Colonic mucosa (tissue), 4 donors: ENCODE data around the gene PPP3CA. TPM values are rescaled to one million over a fixed set of nuclear protein-coding genes. Genes with fewer than 3 reads are reported as not detected.

Source experiments
- DNase-seq: peaks from one replicate; pipeline ENCODE4 v3.0.0-alpha.2; 2020
- H3K27ac ChIP-seq: fragments of 200-600 bp; one replicate; pipeline ENCODE4 v1.8.0; 2021
- H3K27me3 ChIP-seq: fragments of 200-600 bp; one replicate; pipeline ENCODE4 v1.8.0; 2021
- H3K36me3 ChIP-seq: fragments of 200-600 bp; one replicate; pipeline ENCODE4 v1.8.0; 2021
- H3K4me1 ChIP-seq: fragments of 200-600 bp; one replicate; pipeline ENCODE4 v1.8.0; 2021; ENCODE audit warnings: mild to moderate bottlenecking
- H3K4me3 ChIP-seq: fragments of 200-600 bp; one replicate; pipeline ENCODE4 v1.8.0; 2021
- H3K9ac ChIP-seq, 2 donors: one replicate each; pipeline ENCODE4 v1.7.0; 2013; ENCODE audit warnings: control low read depth in 2 of 2, low read depth in 2 of 2, low read length in 2 of 2
- H3K9me3 ChIP-seq: fragments of 200-600 bp; one replicate; pipeline ENCODE4 v1.8.0; 2021
- CTCF ChIP-seq: fragments of 200-600 bp; IDR thresholded peaks from one replicate; pipeline ENCODE4 v1.8.0; 2022; ENCODE audit warnings: antibody characterized with exemption, mild to moderate bottlenecking
- intact Hi-C: fragments of 100-400 bp; cut with DNase I; formaldehyde crosslinking; loops from one replicate; pipeline ENCODE4 v1.14.1; 2022
- total RNA-seq, 2 donors: library from RNA; stranded (reverse); fragmentation: NEBNext Ultra II Directional in 1 of 2; extraction: Animal tissue kit (Norgen Biotek cat#: 25700) in 1 of 2; gene quantifications; one replicate each; pipeline ENCODE4 v1.2.1, GENCODE V29; 2021
- donor health status: healthy.
- donor health status: DM: no; HTN: no; CAD: no.
- donor health status: DM: no; HTN: no; CAD: no.

PPP3CA gene
- total RNA-seq, 2 donors from 2014 or later = 34.5 to 43.9 TPM

DNA sequence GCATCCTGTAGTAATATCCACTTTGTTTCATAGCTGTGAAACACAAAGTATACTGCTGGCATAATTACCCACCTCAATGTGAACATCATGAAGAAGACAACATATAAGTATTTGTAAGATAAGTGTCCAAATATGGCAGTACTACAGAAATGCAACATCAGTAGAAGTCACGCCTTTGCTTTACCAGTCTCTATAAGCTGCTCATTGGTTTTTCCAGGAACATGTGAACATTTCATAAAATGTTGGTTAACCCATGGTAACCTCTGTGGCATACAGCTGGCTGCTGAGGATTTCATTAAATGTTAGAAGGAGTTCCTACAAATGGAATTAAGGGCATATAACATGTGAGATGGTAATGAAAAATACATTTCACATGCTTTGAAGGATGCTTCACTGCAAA, 77.6 kb downstream of the PPP3CA start:
- no peak overlapping the region for H3K9ac ChIP-seq
- intact Hi-C loops = loop anchor here (2.0 kb wide), 1 partner anchor 75 kb away; no protein-coding TSS in a partner anchor
- H3K4me3 ChIP-seq = no peak overlapping the region
- DNase-seq = no peak
- TF ChIP-seq CTCF = no peak
- H3K27me3 ChIP-seq = no peaks in the 10 kb centered on the region
- H3K4me1 ChIP-seq = no peaks in the 10 kb centered on the region
- H3K36me3 ChIP-seq = no peaks in the 10 kb centered on the region
- no peak overlapping the region for H3K27ac ChIP-seq
- H3K9me3 ChIP-seq = no peaks in the 10 kb centered on the region

GRCh38 chr4:101265816-101266172, 81.5 kb downstream of the PPP3CA start:
- H3K9ac ChIP-seq = no peak overlapping the region
- no peaks in the 10 kb centered on the region for H3K9me3 ChIP-seq
- no peaks in the 10 kb centered on the region for H3K4me1 ChIP-seq
- intact Hi-C loops = no loop called here
- H3K36me3 ChIP-seq = no peaks in the 10 kb centered on the region
- H3K27ac ChIP-seq = no peak overlapping the region
- H3K4me3 ChIP-seq = no peak overlapping the region
- H3K27me3 ChIP-seq = no peaks in the 10 kb centered on the region
- no peak for TF ChIP-seq CTCF
- DNase-seq = no peak

GRCh38 chr4:101264993-101265815, 82.1 kb downstream of the PPP3CA start:
- H3K9me3 ChIP-seq = no peaks in the 10 kb centered on the region
- no peaks in the 10 kb centered on the region for H3K36me3 ChIP-seq
- no peaks in the 10 kb centered on the region for H3K27me3 ChIP-seq
- H3K27ac ChIP-seq = no peak overlapping the region
- no peak overlapping the region for H3K4me3 ChIP-seq
- no peak overlapping the region for H3K9ac ChIP-seq
- TF ChIP-seq CTCF = no peak
- intact Hi-C loops = no loop called here
- H3K4me1 ChIP-seq = no peaks in the 10 kb centered on the region
- no peak for DNase-seq

DNA sequence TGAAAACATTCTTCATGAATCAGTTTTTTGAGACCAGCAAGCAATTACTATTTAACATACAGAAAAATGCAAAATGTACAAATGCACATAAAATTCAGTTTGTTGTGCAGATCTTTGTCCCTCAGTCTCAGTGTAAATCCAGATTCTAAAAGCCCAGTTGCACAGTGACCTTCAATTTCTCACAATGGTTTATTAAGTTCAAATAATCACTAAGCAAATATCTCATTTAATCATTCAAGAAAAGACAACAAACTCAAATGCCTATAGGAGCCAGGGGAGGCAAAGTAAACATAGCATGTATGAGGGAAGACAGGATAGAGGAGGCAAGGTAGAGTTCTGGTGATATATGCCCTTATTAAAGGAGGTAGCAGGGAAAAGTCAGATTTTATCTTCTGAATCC, 82.8 kb downstream of the PPP3CA start:
- intact Hi-C loops = no loop called here
- Histone ChIP-seq H3K9ac (no peak overlapping the region), H3K9me3 (no peaks in the 10 kb centered on the region), H3K4me1 (no peaks in the 10 kb centered on the region), H3K27ac (no peak overlapping the region), H3K4me3 (no peak overlapping the region), H3K36me3 (no peaks in the 10 kb centered on the region), H3K27me3 (no peaks in the 10 kb centered on the region)
- DNase-seq = no peak
- no peak for TF ChIP-seq CTCF

DNA sequence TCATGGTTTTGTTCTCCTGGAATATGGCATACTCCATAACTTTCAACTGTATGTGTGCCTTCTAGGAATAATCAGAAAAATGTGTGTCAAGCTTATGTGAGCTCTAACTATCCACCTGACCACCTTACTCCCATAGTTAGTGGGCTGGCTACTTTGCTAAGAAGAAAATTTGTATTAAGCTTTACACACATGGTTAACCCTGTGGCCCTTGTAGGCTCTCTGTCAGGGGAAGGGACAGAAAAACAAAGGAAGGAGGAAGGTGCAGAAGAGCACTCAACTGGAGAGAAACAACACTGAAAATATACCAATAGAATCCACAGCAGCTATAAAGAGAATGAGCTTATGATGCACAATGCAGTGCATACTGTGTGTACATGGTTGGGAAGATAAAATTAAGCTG, 84.6 kb downstream of the PPP3CA start:
- intact Hi-C loops = no loop called here
- no peak for TF ChIP-seq CTCF
- H3K9ac ChIP-seq = no peak overlapping the region
- H3K4me1 ChIP-seq = no peaks in the 10 kb centered on the region
- H3K36me3 ChIP-seq = no peaks in the 10 kb centered on the region
- no peaks in the 10 kb centered on the region for H3K9me3 ChIP-seq
- no peak overlapping the region for H3K27ac ChIP-seq
- H3K27me3 ChIP-seq = no peaks in the 10 kb centered on the region
- no peak overlapping the region for H3K4me3 ChIP-seq
- DNase-seq = no peak
